ENCODE measurements around the gene MARCHF9. TPM values are rescaled to one million over a fixed set of nuclear protein-coding genes. Genes with fewer than 3 reads are reported as not detected.

Gene MARCHF9
- total and polyA plus RNA-seq, 2 donors (not counting 1 experiment from before 2014, with no cell fraction given): 81.4 to 128 TPM

GRCh38 chr12:57707250-57707649 is 47.7 kb upstream of the MARCHF9 start:
- no peaks in the 10 kb centered on the region for H3K27me3 ChIP-seq (replicated peaks in 1 of 4; ENCODE audit: control extremely low read depth in 1 of 4, control insufficient read depth in 3 of 4, insufficient read depth in 4 of 4, low read length in 3 of 4)
- no peak overlapping the region for H3K27ac Mint-ChIP-seq
- DNase-seq: no peak
- ATAC-seq (ENCODE audit: low read depth): no peak
- CTCF ChIA-PET: no interaction called here
- no peak overlapping the region for H3K4me3 ChIP-seq (ENCODE audit: control extremely low read depth in 1 of 5, extremely low read depth in 1 of 5, insufficient read depth in 1 of 5, low read depth in 2 of 5, low read length in 4 of 5)
- no peaks in the 10 kb centered on the region for H3K4me1 ChIP-seq (ENCODE audit: control insufficient read depth in 2 of 2, insufficient read depth in 2 of 2, low read length in 2 of 2)
- H3K4me3 Mint-ChIP-seq: no peak overlapping the region
- peaks cover 8% of the 10 kb centered on the region for H3K79me2 ChIP-seq (ENCODE audit: control insufficient read depth, insufficient read depth, low read length)
- POLR2A ChIA-PET: no interaction called here
- H3K4me1 Mint-ChIP-seq: peaks cover 8% of the 10 kb centered on the region
- H3K27me3 Mint-ChIP-seq: no peaks in the 10 kb centered on the region
- no peak for TF ChIP-seq CTCF (IDR thresholded peaks at IDR 0.05)
- TF ChIP-seq EZH2 (IDR thresholded peaks at IDR 0.05; ENCODE audit: borderline replicate concordance, insufficient read depth, low read depth, low read length, poor library complexity, severe bottlenecking): no peak
- H3K9ac ChIP-seq (ENCODE audit: low read length): no peak overlapping the region
- 100% methylated on average over 1 of the region's 3 CpGs for WGBS (ENCODE audit: insufficient coverage)
- no peak overlapping the region for H3K4me2 ChIP-seq (replicated peaks; ENCODE audit: low read depth, low read length, poor library complexity, severe bottlenecking)
- intact Hi-C loops (cut with micrococcal nuclease): no loop called here
- no peak overlapping the region for H3K27ac ChIP-seq (ENCODE audit: low read length in 2 of 2)
- no peaks in the 10 kb centered on the region for H3K9me3 Mint-ChIP-seq (ENCODE audit: insufficient read depth)
- H4K20me1 ChIP-seq (ENCODE audit: control insufficient read depth, insufficient read depth, low read length, poor library complexity, severe bottlenecking): peaks cover 5% of the 10 kb centered on the region
- peaks cover 17 to 42% of the 10 kb centered on the region in 2 experiments for H3K36me3 ChIP-seq (replicated peaks in 1 of 2; ENCODE audit: control extremely low read depth in 1 of 2, control insufficient read depth in 1 of 2, extremely low read depth in 1 of 2, insufficient read depth in 2 of 2, low read length in 1 of 2)
- no peak overlapping the region for H2AFZ ChIP-seq (ENCODE audit: insufficient read depth, low read depth, low read length, poor library complexity, severe bottlenecking)
- H3K9me3 ChIP-seq (ENCODE audit: control extremely low read depth in 1 of 3, control insufficient read depth in 2 of 3, insufficient read depth in 1 of 3, low read length in 2 of 3): peaks cover 4 to 8% (median 5%) of the 10 kb centered on the region in 3 donors

GRCh38 chr12:57708296-57708695 is 46.6 kb upstream of the MARCHF9 start:
- no peak for TF ChIP-seq EZH2 (IDR thresholded peaks at IDR 0.05; ENCODE audit: borderline replicate concordance, insufficient read depth, low read depth, low read length, poor library complexity, severe bottlenecking)
- TF ChIP-seq CTCF (IDR thresholded peaks at IDR 0.05): no peak
- Mint-ChIP-seq H3K27me3 (no peaks in the 10 kb centered on the region), H3K4me3 (no peak overlapping the region), H3K27ac (no peak overlapping the region), H3K4me1 (peaks cover 3% of the 10 kb centered on the region), H3K9me3 (ENCODE audit: insufficient read depth) (no peaks in the 10 kb centered on the region)
- H3K9me3 ChIP-seq (ENCODE audit: control extremely low read depth in 1 of 3, control insufficient read depth in 2 of 3, insufficient read depth in 1 of 3, low read length in 2 of 3): peaks cover 4 to 6% (median 5%) of the 10 kb centered on the region in 3 donors
- no peak overlapping the region for H3K27ac ChIP-seq (ENCODE audit: low read length in 2 of 2)
- no peak overlapping the region for H3K9ac ChIP-seq (ENCODE audit: low read length)
- ATAC-seq (ENCODE audit: low read depth) (no peak), DNase-seq (no peak)
- no peak overlapping the region for H3K4me2 ChIP-seq (replicated peaks; ENCODE audit: low read depth, low read length, poor library complexity, severe bottlenecking)
- no peaks in the 10 kb centered on the region for H3K4me1 ChIP-seq (ENCODE audit: control insufficient read depth in 2 of 2, insufficient read depth in 2 of 2, low read length in 2 of 2)
- peaks cover 9% of the 10 kb centered on the region for H4K20me1 ChIP-seq (ENCODE audit: control insufficient read depth, insufficient read depth, low read length, poor library complexity, severe bottlenecking)
- no CpG with 5 or more reads among the region's 2 CpGs for WGBS (ENCODE audit: insufficient coverage)
- intact Hi-C loops (cut with micrococcal nuclease): no loop called here
- H3K27me3 ChIP-seq (replicated peaks in 1 of 4; ENCODE audit: control extremely low read depth in 1 of 4, control insufficient read depth in 3 of 4, insufficient read depth in 4 of 4, low read length in 3 of 4): no peaks in the 10 kb centered on the region
- no peak overlapping the region for H2AFZ ChIP-seq (ENCODE audit: insufficient read depth, low read depth, low read length, poor library complexity, severe bottlenecking)
- ChIA-PET CTCF (no interaction called here), POLR2A (interaction anchor here (0.7 kb wide), 1 partner anchor 24 kb away, joined by 3 read pairs; no protein-coding TSS in a partner anchor)
- H3K36me3 ChIP-seq (replicated peaks in 1 of 2; ENCODE audit: control extremely low read depth in 1 of 2, control insufficient read depth in 1 of 2, extremely low read depth in 1 of 2, insufficient read depth in 2 of 2, low read length in 1 of 2): peaks cover 11 to 43% of the 10 kb centered on the region in 2 experiments
- H3K79me2 ChIP-seq (ENCODE audit: control insufficient read depth, insufficient read depth, low read length): peaks cover 7% of the 10 kb centered on the region
- H3K4me3 ChIP-seq (ENCODE audit: control extremely low read depth in 1 of 5, extremely low read depth in 1 of 5, insufficient read depth in 1 of 5, low read depth in 2 of 5, low read length in 4 of 5): no peak overlapping the region
